Neural crest cell (in vitro differentiated cells): Measurements from ENCODE around the gene UNC45A. TPM values are rescaled to one million over a fixed set of nuclear protein-coding genes. Genes with fewer than 3 reads are reported as not detected.

Experiments used
- DNase-seq: peaks from one replicate; pipeline ENCODE4 v3.0.0; 2021; ENCODE audit warnings: low read depth, mixed read lengths, low spot score
- H3K27ac Mint-ChIP-seq: one replicate; pipeline ENCODE4 v1.8.0; 2021; ENCODE audit warnings: mild to moderate bottlenecking, mixed read lengths; ENCODE audit not compliant: unreplicated experiment
- H3K27me3 Mint-ChIP-seq: 2 replicates; pipeline ENCODE4 v1.8.0; 2021; ENCODE audit warnings: low read depth, mild to moderate bottlenecking, mixed read lengths
- H3K36me3 Mint-ChIP-seq: 2 replicates; pipeline ENCODE4 v1.8.0; 2021; ENCODE audit warnings: low read depth, mild to moderate bottlenecking, mixed read lengths
- H3K4me1 Mint-ChIP-seq: 2 replicates; pipeline ENCODE4 v1.8.0; 2021; ENCODE audit warnings: mixed read lengths
- H3K4me3 Mint-ChIP-seq: one replicate; pipeline ENCODE4 v1.8.0; 2021; ENCODE audit warnings: mild to moderate bottlenecking, mixed read lengths
- H3K9me3 Mint-ChIP-seq: 2 replicates; pipeline ENCODE4 v1.8.0; 2021; ENCODE audit warnings: mixed read lengths
- CTCF ChIP-seq: fragments of 200-600 bp; sonication (generic); conservative IDR thresholded peaks from 2 replicates; pipeline ENCODE4 v1.5.0; 2021; ENCODE audit warnings: antibody characterized with exemption, mild to moderate bottlenecking
- total RNA-seq: library from RNA; stranded (reverse); gene quantifications from 2 replicates; pipeline ENCODE4 v1.2.1, GENCODE V29; 2021

UNC45A gene
- total RNA-seq, 1 donor from 2014 or later = 65.4 TPM

- Mint-ChIP-seq H3K27ac (peak overlapping the region; percentile 100), H3K4me3 (peak overlapping the region; percentile 100), H3K9me3 (no peaks in the 10 kb centered on the region), H3K36me3 (peaks cover 7% of the 10 kb centered on the region), H3K4me1 (peaks cover 36% of the 10 kb centered on the region), H3K27me3 (peaks cover 2% of the 10 kb centered on the region)
- no peak for TF ChIP-seq CTCF
- DNase-seq = peak; percentile 13
Measured at GRCh38 chr15:90994059-90994416, 59.0 kb downstream of the UNC45A start.

- peaks cover 10% of the 10 kb centered on the region for H3K36me3 Mint-ChIP-seq
- peaks cover 2% of the 10 kb centered on the region for H3K27me3 Mint-ChIP-seq
- DNase-seq = peak; percentile 97
- H3K27ac Mint-ChIP-seq = peak within 1 kb of the TSS; percentile 100
- TF ChIP-seq CTCF = peak; percentile 2
- peaks cover 36% of the 10 kb centered on the region for H3K4me1 Mint-ChIP-seq
- no peaks in the 10 kb centered on the region for H3K9me3 Mint-ChIP-seq
- peak within 1 kb of the TSS; percentile 100 for H3K4me3 Mint-ChIP-seq
Measured at GRCh38 chr15:90994417-90995311, 59.6 kb downstream of the UNC45A start, which contains the start of gene PRC1. PRC1 (minus strand) TSS chr15:90994535; CDS start chr15:90994417, 118 bp downstream.

- H3K36me3 Mint-ChIP-seq = peaks cover 22% of the 10 kb centered on the region
Measured at GRCh38 chr15:90998737-90999136, 63.7 kb downstream of the UNC45A start.

GRCh38 chr15:91001209-91001608 is 66.1 kb downstream of the UNC45A start:
- Mint-ChIP-seq H3K27ac (no peak overlapping the region), H3K36me3 (peaks cover 19% of the 10 kb centered on the region), H3K9me3 (no peaks in the 10 kb centered on the region), H3K4me3 (no peak overlapping the region), H3K27me3 (no peaks in the 10 kb centered on the region), H3K4me1 (no peaks in the 10 kb centered on the region)
- no peak for DNase-seq
- no peak for TF ChIP-seq CTCF

More at GRCh38 chr15:90998737-90999136, 63.7 kb downstream of the UNC45A start:
- no peaks in the 10 kb centered on the region for H3K9me3 Mint-ChIP-seq
- H3K4me3 Mint-ChIP-seq = no peak overlapping the region
- DNase-seq = no peak
- peaks cover 13% of the 10 kb centered on the region for H3K4me1 Mint-ChIP-seq
- TF ChIP-seq CTCF = no peak
- H3K27ac Mint-ChIP-seq = no peak overlapping the region
- H3K27me3 Mint-ChIP-seq = peaks cover 2% of the 10 kb centered on the region

Other genes starting within 250 kb of the UNC45A start
- 44.8 and 47.8 TPM in 2 replicates for gene BLM, start 217.9 kb upstream of the UNC45A start, total RNA-seq
- gene FURIN, start 66.7 kb upstream of the UNC45A start, total RNA-seq = 14.8 and 15.7 TPM in 2 replicates
- 2.8 TPM in 2 replicates for gene FES, start 50.8 kb upstream of the UNC45A start, total RNA-seq
- gene MAN2A2, start 32.0 kb upstream of the UNC45A start, total RNA-seq = 78.0 and 81.6 TPM in 2 replicates
- gene HDDC3, start 2.7 kb upstream of the UNC45A start, total RNA-seq = 15.7 and 16.7 TPM in 2 replicates
- gene RCCD1, start 19.6 kb downstream of the UNC45A start, total RNA-seq = 20.6 and 20.9 TPM in 2 replicates
- 160 and 161 TPM in 2 replicates for gene PRC1, start 59.2 kb downstream of the UNC45A start, total RNA-seq
- gene VPS33B, start 87.3 kb downstream of the UNC45A start, total RNA-seq = 19.2 and 20.5 TPM in 2 replicates
- gene SV2B, start 165.0 kb downstream of the UNC45A start, total RNA-seq = not detected in 2 replicates